Loucy (cell line): ENCODE measurements around the gene AGRN.

ENCODE experiments used
- EZH2phosphoT487 ChIP-seq: fragments of 200-600 bp; IDR thresholded peaks from 2 replicates; pipeline ENCODE4 v1.6.1; 2018; ENCODE audit warnings: antibody characterized with exemption, mild to moderate bottlenecking, moderate library complexity, borderline replicate concordance
- TF ChIP-seq, protein P1 (sequence below): fragments of 200-600 bp; sonication (generic); conservative IDR thresholded peaks from 2 replicates; pipeline ENCODE4 v1.5.1; 2014; ENCODE audit warnings: mild to moderate bottlenecking, antibody characterized with exemption, low read length

DNA sequence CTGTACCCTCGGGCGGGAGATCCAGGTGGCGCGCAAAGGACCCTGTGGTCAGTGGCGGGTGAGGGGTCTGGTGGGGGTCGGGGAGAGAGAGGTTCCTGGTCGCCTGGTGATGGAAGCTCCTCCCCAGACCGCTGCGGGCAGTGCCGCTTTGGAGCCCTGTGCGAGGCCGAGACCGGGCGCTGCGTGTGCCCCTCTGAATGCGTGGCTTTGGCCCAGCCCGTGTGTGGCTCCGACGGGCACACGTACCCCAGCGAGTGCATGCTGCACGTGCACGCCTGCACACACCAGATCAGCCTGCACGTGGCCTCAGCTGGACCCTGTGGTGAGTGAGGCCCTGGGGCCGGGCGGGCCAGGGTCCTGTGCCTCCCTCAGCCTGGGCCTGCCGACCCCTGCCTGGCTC is 23.5 kb downstream of the AGRN start:
- TF ChIP-seq, protein P1, sequence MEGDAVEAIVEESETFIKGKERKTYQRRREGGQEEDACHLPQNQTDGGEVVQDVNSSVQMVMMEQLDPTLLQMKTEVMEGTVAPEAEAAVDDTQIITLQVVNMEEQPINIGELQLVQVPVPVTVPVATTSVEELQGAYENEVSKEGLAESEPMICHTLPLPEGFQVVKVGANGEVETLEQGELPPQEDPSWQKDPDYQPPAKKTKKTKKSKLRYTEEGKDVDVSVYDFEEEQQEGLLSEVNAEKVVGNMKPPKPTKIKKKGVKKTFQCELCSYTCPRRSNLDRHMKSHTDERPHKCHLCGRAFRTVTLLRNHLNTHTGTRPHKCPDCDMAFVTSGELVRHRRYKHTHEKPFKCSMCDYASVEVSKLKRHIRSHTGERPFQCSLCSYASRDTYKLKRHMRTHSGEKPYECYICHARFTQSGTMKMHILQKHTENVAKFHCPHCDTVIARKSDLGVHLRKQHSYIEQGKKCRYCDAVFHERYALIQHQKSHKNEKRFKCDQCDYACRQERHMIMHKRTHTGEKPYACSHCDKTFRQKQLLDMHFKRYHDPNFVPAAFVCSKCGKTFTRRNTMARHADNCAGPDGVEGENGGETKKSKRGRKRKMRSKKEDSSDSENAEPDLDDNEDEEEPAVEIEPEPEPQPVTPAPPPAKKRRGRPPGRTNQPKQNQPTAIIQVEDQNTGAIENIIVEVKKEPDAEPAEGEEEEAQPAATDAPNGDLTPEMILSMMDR, result no peak
- TF ChIP-seq EZH2phosphoT487, result no peak
